Psoas muscle (tissue), 8 donors: ENCODE data around the gene MRPL17. TPM values are rescaled to one million over a fixed set of nuclear protein-coding genes. Genes with fewer than 3 reads are reported as not detected.
A peak's percentile ranks its signal among the peaks of the same experiment; 100 is the strongest.

Source experiments
- ATAC-seq, 4 donors: fragments of 200-7000 bp; cut with Tn5 transposase; one replicate each; pipeline ENCODE4 v1.9.1; 2020; ENCODE audit warnings: moderate library complexity in 3 of 4, mild to moderate bottlenecking in 2 of 4
- DNase-seq, 2 donors: peaks; one replicate each; pipeline ENCODE4 v3.0.0-alpha.2; 2020
- H3K27ac ChIP-seq: fragments of 200-600 bp; one replicate; pipeline ENCODE4 v1.8.0; 2022
- H3K27me3 ChIP-seq, 3 donors: fragments of 200-600 bp in 1 of 3; one replicate each; pipeline versions ENCODE4 v1.6.1 to v1.8.0; 2013 to 2022; ENCODE audit warnings: low read length in 2 of 3, mild to moderate bottlenecking in 2 of 3, moderate library complexity in 1 of 3; ENCODE audit not compliant: insufficient read depth in 3 of 3
- H3K36me3 ChIP-seq, 2 donors: fragments of 200-600 bp in 1 of 2; one replicate each; pipeline versions ENCODE4 v1.6.1 to v1.8.0; 2013 to 2022; ENCODE audit warnings: low read depth in 1 of 2, mild to moderate bottlenecking in 1 of 2, moderate library complexity in 1 of 2; ENCODE audit not compliant: insufficient read depth in 1 of 2
- H3K4me1 ChIP-seq: fragments of 200-600 bp; one replicate; pipeline ENCODE4 v1.8.0; 2022
- H3K4me3 ChIP-seq: fragments of 200-600 bp; one replicate; pipeline ENCODE4 v1.8.0; 2022; ENCODE audit warnings: mild to moderate bottlenecking
- H3K9me3 ChIP-seq: fragments of 200-600 bp; one replicate; pipeline ENCODE4 v1.8.0; 2022
- WGBS, 3 donors: extraction: QIAGEN DNeasy Blood & Tissue Kit; methylation state at CpG; one replicate each; pipeline versions ENCODE4 v1.1.6 to v1.1.7; 2013; 5-methylcytosine and 5-hydroxymethylcytosine counted together
- intact Hi-C, 2 donors: fragments of 100-400 bp; cut with DNase I; formaldehyde crosslinking; loops; one replicate each; pipeline versions ENCODE4 v1.11.0 to v1.14.2; 2022
- polyA plus RNA-seq, 3 donors: library from polyadenylated mRNA; stranded (reverse); fragments of 200-250 nt; gene quantifications; one replicate each; pipeline ENCODE4 v1.2.3, GENCODE V29; 2013
- total RNA-seq, 4 donors: library from RNA; stranded (reverse); fragmentation: NEBNext Ultra II Directional in 2 of 4; extraction: Animal tissue kit (Norgen Biotek cat#: 25700) in 2 of 4; gene quantifications; one replicate each; pipeline versions ENCODE4 v1.2.1 to v1.2.4, GENCODE V29; 2021 to 2023
- TF ChIP-seq, protein P1 (sequence below): fragments of 200-600 bp; IDR thresholded peaks from one replicate; pipeline ENCODE4 v1.8.0; 2022; ENCODE audit warnings: antibody characterized with exemption
- donor health status: healthy with polysubstance abuse.
- donor health status: DM: no; HTN: no; CAD: no; lungs with moderate emphysema.
- donor health status: Bipolar disorder and iron deficiency.
- donor health status: healthy.
- donor health status: DM: yes; HTN: yes; CAD: no.
- donor health status: DM: no; HTN: no; CAD: no.
- donor health status: DM: no; HTN: no; CAD: no.
- donor health status: DM: yes; HTN: yes; CAD: no.

MRPL17 gene
- total and polyA plus RNA-seq, 7 donors: 27.2 to 95.6 (median 43.0) TPM

DNA sequence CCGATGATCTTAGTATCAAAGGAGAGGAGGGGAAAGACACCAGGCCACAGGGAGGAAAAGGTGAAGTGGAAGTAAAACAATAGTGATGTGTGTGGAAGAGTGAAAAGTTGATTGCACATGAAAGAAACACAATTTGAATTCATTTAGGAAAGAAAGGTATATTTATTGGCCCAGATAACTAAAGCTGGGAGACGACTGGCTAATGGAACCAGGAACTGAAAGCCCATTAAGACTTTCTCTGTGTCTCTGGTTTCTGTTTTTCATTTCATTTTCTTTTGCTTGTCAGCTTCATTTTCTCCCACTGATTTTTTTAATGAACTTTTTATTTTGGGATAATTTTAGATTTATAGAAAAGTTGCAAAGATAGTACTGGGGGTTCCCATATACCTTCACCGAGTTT lies 22.4 kb downstream of the MRPL17 start:
- H3K27me3 ChIP-seq: peaks cover 0 to 17% (median 9%) of the 10 kb centered on the region in 3 donors
- no peaks in the 10 kb centered on the region for H3K4me1 ChIP-seq
- DNase-seq (no peak), ATAC-seq (no peak)
- no peaks in the 10 kb centered on the region for H3K9me3 ChIP-seq
- WGBS, 3 donors: 89 to 95% (median 94%) methylated on average over 3 of the region's 3 CpGs
- no peak overlapping the region for H3K4me3 ChIP-seq
- no peaks in the 10 kb centered on the region for H3K36me3 ChIP-seq
- TF ChIP-seq, protein P1, sequence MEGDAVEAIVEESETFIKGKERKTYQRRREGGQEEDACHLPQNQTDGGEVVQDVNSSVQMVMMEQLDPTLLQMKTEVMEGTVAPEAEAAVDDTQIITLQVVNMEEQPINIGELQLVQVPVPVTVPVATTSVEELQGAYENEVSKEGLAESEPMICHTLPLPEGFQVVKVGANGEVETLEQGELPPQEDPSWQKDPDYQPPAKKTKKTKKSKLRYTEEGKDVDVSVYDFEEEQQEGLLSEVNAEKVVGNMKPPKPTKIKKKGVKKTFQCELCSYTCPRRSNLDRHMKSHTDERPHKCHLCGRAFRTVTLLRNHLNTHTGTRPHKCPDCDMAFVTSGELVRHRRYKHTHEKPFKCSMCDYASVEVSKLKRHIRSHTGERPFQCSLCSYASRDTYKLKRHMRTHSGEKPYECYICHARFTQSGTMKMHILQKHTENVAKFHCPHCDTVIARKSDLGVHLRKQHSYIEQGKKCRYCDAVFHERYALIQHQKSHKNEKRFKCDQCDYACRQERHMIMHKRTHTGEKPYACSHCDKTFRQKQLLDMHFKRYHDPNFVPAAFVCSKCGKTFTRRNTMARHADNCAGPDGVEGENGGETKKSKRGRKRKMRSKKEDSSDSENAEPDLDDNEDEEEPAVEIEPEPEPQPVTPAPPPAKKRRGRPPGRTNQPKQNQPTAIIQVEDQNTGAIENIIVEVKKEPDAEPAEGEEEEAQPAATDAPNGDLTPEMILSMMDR: no peak
- H3K27ac ChIP-seq: no peak overlapping the region
- intact Hi-C loops: no loop called here

DNA sequence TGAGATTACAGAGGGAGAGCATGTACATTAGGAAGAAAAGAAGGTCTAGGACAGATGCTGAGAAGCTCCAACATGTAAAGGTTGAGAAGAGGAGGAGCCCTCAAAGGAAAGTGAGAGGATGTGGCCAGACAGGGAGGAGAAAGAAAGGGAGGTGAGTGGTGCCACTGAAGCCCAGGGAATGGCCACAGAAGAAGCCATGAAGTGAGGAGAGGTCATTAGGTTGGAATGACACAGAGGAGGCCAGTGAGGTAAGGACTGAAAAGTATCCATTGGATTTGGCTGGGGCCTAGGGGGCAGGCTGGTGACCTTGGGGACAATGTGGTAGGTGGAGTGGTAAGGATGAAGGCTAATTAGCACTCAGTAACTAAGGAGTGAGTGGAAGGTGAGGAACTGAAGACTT lies 24.5 kb downstream of the MRPL17 start:
- no peak for ATAC-seq
- Histone ChIP-seq H3K36me3 (no peaks in the 10 kb centered on the region), H3K9me3 (no peaks in the 10 kb centered on the region), H3K27me3 (peaks cover 0 to 27% (median 9%) of the 10 kb centered on the region in 3 donors), H3K4me3 (no peak overlapping the region), H3K27ac (no peak overlapping the region), H3K4me1 (no peaks in the 10 kb centered on the region)
- TF ChIP-seq, protein P1: no peak
- intact Hi-C loops: no loop called here
- no peak for DNase-seq

DNA sequence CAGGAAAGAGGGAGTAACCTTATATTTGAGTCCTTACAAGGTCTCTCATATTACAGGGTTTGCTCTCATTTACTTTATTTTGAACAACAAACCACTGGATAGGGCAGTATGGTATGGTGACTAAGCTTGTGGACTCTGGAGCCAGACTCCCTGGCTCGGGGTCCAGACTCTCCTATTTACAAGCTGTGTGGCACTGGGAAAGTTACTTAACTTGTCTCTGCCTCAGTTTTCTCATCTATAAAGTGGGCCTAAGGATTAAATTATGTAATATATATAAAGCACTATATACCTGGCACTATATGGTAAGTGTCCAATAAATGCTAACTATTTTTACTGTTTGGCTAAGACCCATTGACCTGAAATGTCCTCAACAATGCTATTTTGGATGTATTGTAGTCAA lies 25.8 kb downstream of the MRPL17 start:
- Histone ChIP-seq H3K9me3 (no peaks in the 10 kb centered on the region), H3K4me3 (no peak overlapping the region), H3K27me3 (peaks cover 0 to 27% (median 9%) of the 10 kb centered on the region in 3 donors), H3K27ac (no peak overlapping the region), H3K36me3 (no peaks in the 10 kb centered on the region), H3K4me1 (no peaks in the 10 kb centered on the region)
- intact Hi-C loops: no loop called here
- no peak for DNase-seq
- no peak for ATAC-seq
- TF ChIP-seq, protein P1: no peak
- 65 to 78% (median 72%) methylated on average over 1 of the region's 1 CpG for WGBS, 3 donors

DNA sequence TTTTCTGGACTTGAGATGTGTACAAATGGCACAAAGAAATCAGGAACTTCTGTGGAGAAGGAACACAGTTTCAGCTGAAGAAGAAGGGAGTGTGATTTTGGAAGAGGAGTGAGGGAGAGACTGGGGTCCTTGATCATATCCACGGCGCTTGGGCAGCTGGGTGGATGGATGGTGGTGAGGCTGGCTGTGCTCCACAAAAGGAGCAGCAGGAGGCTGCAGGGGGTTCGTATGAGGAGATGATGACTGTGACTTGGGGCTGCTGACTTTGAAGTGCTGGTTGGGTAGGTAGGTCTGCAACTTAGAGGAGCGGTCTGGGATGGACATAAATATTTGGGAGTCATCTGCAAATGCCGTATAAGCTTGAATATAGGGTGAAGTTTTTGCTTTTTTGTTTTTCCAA lies 26.2 kb downstream of the MRPL17 start:
- no peak overlapping the region for H3K27ac ChIP-seq
- TF ChIP-seq, protein P1: no peak
- WGBS, 3 donors: 69 to 75% (median 74%) methylated on average over 5 of the region's 5 CpGs
- H3K27me3 ChIP-seq: peaks cover 0 to 27% (median 9%) of the 10 kb centered on the region in 3 donors
- intact Hi-C loops: no loop called here
- no peak overlapping the region for H3K4me3 ChIP-seq
- no peaks in the 10 kb centered on the region for H3K4me1 ChIP-seq
- ATAC-seq (no peak), DNase-seq (no peak)
- H3K36me3 ChIP-seq: no peaks in the 10 kb centered on the region
- no peaks in the 10 kb centered on the region for H3K9me3 ChIP-seq

DNA sequence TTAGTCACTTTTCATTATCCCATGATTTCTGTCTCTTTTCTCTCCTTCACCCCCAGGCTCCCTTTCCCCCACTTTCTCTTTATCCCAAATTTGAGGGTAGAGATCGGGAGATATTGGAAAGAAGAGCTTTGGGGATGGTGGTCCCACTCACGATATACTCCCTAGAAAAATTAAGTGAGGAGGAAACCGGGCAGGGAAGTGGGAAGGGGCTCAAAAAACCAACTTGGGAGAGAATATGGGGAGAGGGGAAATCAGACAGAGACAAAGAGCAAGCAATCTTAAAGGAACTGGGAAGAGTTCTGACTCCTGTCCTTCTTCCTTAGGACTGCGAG lies 26.6 kb downstream of the MRPL17 start:
- ATAC-seq (no peak), DNase-seq (no peak)
- 64 to 72% (median 71%) methylated on average over 4 of the region's 4 CpGs for WGBS, 3 donors
- H3K4me3 ChIP-seq: peak overlapping the region; percentile 59
- no peaks in the 10 kb centered on the region for H3K4me1 ChIP-seq
- H3K27me3 ChIP-seq: peaks cover 0 to 27% (median 9%) of the 10 kb centered on the region in 3 donors
- TF ChIP-seq, protein P1: no peak
- H3K9me3 ChIP-seq: no peaks in the 10 kb centered on the region
- H3K36me3 ChIP-seq: no peaks in the 10 kb centered on the region
- no peak overlapping the region for H3K27ac ChIP-seq
- intact Hi-C loops: no loop called here
